CD4-positive, alpha-beta T cell treated with Interleukin-17A for 4 hours (primary cell): Measurements from ENCODE around the gene CELA3B.
"Not testable (repeated sequence)": the region's sequence is repeated elsewhere in the genome, so short reads cannot be mapped to it uniquely, and the experiment has no call there.

Experiments
- DNase-seq: peaks from one replicate; pipeline ENCODE4 v3.0.0-alpha.2; 2020; ENCODE audit warnings: mixed read lengths

CELA3B gene

GRCh38 chr1:21980515-21981220 is 3.8 kb downstream of the CELA3B start:
- not testable (repeated sequence) for DNase-seq

- DNase-seq, result not testable (repeated sequence)
Observed at GRCh38 chr1:21981253-21981652, 4.4 kb downstream of the CELA3B start.

- DNase-seq, result not testable (repeated sequence)
Observed at GRCh38 chr1:21982122-21982521, 5.3 kb downstream of the CELA3B start.

- DNase-seq, result not testable (repeated sequence)
Observed at GRCh38 chr1:21983539-21983938, 6.7 kb downstream of the CELA3B start.

- not testable (repeated sequence) for DNase-seq
Observed at GRCh38 chr1:21985893-21986292, 9.1 kb downstream of the CELA3B start.

GRCh38 chr1:21986386-21986785 is 9.6 kb downstream of the CELA3B start:
- DNase-seq, result not testable (repeated sequence)

- not testable (repeated sequence) for DNase-seq
Observed at GRCh38 chr1:21989672-21990393, 13.0 kb downstream of the CELA3B start.

GRCh38 chr1:21992186-21992585 is 15.4 kb downstream of the CELA3B start:
- DNase-seq, result not testable (repeated sequence)

- not testable (repeated sequence) for DNase-seq
Observed at GRCh38 chr1:21994716-21995115, 17.9 kb downstream of the CELA3B start.

- not testable (repeated sequence) for DNase-seq
Observed at GRCh38 chr1:21996663-21996970, 19.8 kb downstream of the CELA3B start.

GRCh38 chr1:21997891-21998623 is 21.2 kb downstream of the CELA3B start:
- not testable (repeated sequence) for DNase-seq

GRCh38 chr1:21998624-21999294 is 21.9 kb downstream of the CELA3B start:
- not testable (repeated sequence) for DNase-seq

- DNase-seq, result not testable (repeated sequence)
Observed at GRCh38 chr1:21999645-22000044, 22.8 kb downstream of the CELA3B start.

- DNase-seq, result no peak
Observed at GRCh38 chr1:22001409-22001808, 24.6 kb downstream of the CELA3B start, which contains the start of gene CELA3A. TSS of gene CELA3A (plus strand) at chr1:22001657. CDS start at chr1:22001675, 18 bp downstream.

- DNase-seq, result not testable (repeated sequence)
Observed at GRCh38 chr1:22002461-22002860, 25.6 kb downstream of the CELA3B start.

- DNase-seq, result not testable (repeated sequence)
Observed at GRCh38 chr1:22002875-22003274, 26.1 kb downstream of the CELA3B start.

GRCh38 chr1:22003959-22004358 is 27.1 kb downstream of the CELA3B start:
- DNase-seq, result not testable (repeated sequence)

- DNase-seq, result peak; percentile 53
Observed at GRCh38 chr1:22005261-22006149, 28.7 kb downstream of the CELA3B start.

GRCh38 chr1:22006736-22007135 is 29.9 kb downstream of the CELA3B start:
- DNase-seq, result not testable (repeated sequence)

GRCh38 chr1:22007262-22007661 is 30.4 kb downstream of the CELA3B start:
- DNase-seq, result not testable (repeated sequence)

GRCh38 chr1:22009566-22009965 is 32.7 kb downstream of the CELA3B start:
- not testable (repeated sequence) for DNase-seq

GRCh38 chr1:22012752-22013151 is 35.9 kb downstream of the CELA3B start:
- DNase-seq, result not testable (repeated sequence)
